H9 (cell line): ENCODE data around the gene VWC2L. TPM values are rescaled to one million over a fixed set of nuclear protein-coding genes. Genes with fewer than 3 reads are reported as not detected.

Source experiments
- DNase-seq: peaks from one replicate; pipeline ENCODE4 v3.0.0-alpha.2; 2017
- H2AFZ ChIP-seq: one replicate; pipeline ENCODE4 v1.6.1; 2013; ENCODE audit warnings: mild to moderate bottlenecking, low read length, control low read depth, moderate library complexity
- H2AK5ac ChIP-seq: 2 replicates; pipeline ENCODE4 v1.6.1; 2013; ENCODE audit warnings: low read length, control low read depth, mixed read lengths; ENCODE audit not compliant: insufficient read length
- H2BK120ac ChIP-seq: one replicate; pipeline ENCODE4 v1.6.1; 2013; ENCODE audit warnings: low read depth, mild to moderate bottlenecking, low read length, control low read depth, inconsistent platforms; ENCODE audit not compliant: poor library complexity, severe bottlenecking
- H2BK12ac ChIP-seq: 2 replicates; pipeline ENCODE4 v1.6.1; 2013; ENCODE audit warnings: low read length, control low read depth, mixed read lengths, low read depth; ENCODE audit not compliant: insufficient read length
- H2BK15ac ChIP-seq: 2 replicates; pipeline ENCODE4 v1.6.1; 2013; ENCODE audit warnings: low read depth, low read length, control low read depth
- H2BK20ac ChIP-seq: one replicate; pipeline ENCODE4 v1.6.1; 2013; ENCODE audit warnings: low read depth, mild to moderate bottlenecking, low read length, control low read depth, inconsistent platforms; ENCODE audit not compliant: poor library complexity, severe bottlenecking
- H2BK5ac ChIP-seq: 2 replicates; pipeline ENCODE4 v1.6.1; 2013; ENCODE audit warnings: low read length, control low read depth, mixed read lengths; ENCODE audit not compliant: insufficient read length
- H3K14ac ChIP-seq: 2 replicates; pipeline ENCODE4 v1.6.1; 2013; ENCODE audit warnings: low read length, control low read depth; ENCODE audit not compliant: insufficient read depth
- H3K18ac ChIP-seq: 2 replicates; pipeline ENCODE4 v1.6.1; 2013; ENCODE audit warnings: low read depth, mild to moderate bottlenecking, mixed read lengths, low read length, control low read depth; ENCODE audit not compliant: insufficient read length
- H3K23ac ChIP-seq: 2 replicates; pipeline ENCODE4 v1.6.1; 2013; ENCODE audit warnings: low read length, control low read depth, mixed read lengths, low read depth; ENCODE audit not compliant: insufficient read length
- H3K23me2 ChIP-seq: 2 replicates; pipeline ENCODE4 v1.6.1; 2013; ENCODE audit warnings: low read depth, mild to moderate bottlenecking, mixed read lengths, low read length, control low read depth; ENCODE audit not compliant: insufficient read length, poor library complexity, severe bottlenecking
- H3K27ac ChIP-seq: 2 replicates; pipeline ENCODE4 v1.5.1; 2013; ENCODE audit warnings: low read length, control low read depth, mixed read lengths, low read depth; ENCODE audit not compliant: insufficient read length
- H3K27me3 ChIP-seq: 2 replicates; pipeline ENCODE4 v1.6.1; 2013; ENCODE audit warnings: low read length, control low read depth, inconsistent platforms; ENCODE audit not compliant: insufficient read depth
- H3K4ac ChIP-seq: 2 replicates; pipeline ENCODE4 v1.6.1; 2013; ENCODE audit warnings: low read depth, mild to moderate bottlenecking, control low read depth, inconsistent platforms, low read length, moderate library complexity
- H3K4me1 ChIP-seq: 2 replicates; pipeline ENCODE4 v1.6.1; 2013; ENCODE audit warnings: low read length, control low read depth, inconsistent platforms; ENCODE audit not compliant: insufficient read depth
- H3K4me2 ChIP-seq: 2 replicates; pipeline ENCODE4 v1.6.1; 2013; ENCODE audit warnings: low read length, control low read depth, mixed read lengths; ENCODE audit not compliant: insufficient read length, insufficient read depth
- H3K56ac ChIP-seq: 2 replicates; pipeline ENCODE4 v1.6.1; 2013; ENCODE audit warnings: low read depth, mild to moderate bottlenecking, mixed read lengths, low read length, control low read depth; ENCODE audit not compliant: insufficient read length
- H3K79me1 ChIP-seq: 2 replicates; pipeline ENCODE4 v1.6.1; 2013; ENCODE audit warnings: low read depth, mild to moderate bottlenecking, moderate library complexity, low read length, control low read depth, inconsistent platforms; ENCODE audit not compliant: insufficient read depth, poor library complexity, severe bottlenecking
- H3K79me2 ChIP-seq: 2 replicates; pipeline ENCODE4 v1.6.1; 2013; ENCODE audit warnings: low read length, control low read depth, inconsistent platforms; ENCODE audit not compliant: insufficient read depth
- H3K9ac ChIP-seq: 2 replicates; pipeline ENCODE4 v1.6.1; 2013; ENCODE audit warnings: low read length, control low read depth, mixed read lengths; ENCODE audit not compliant: insufficient read length; ENCODE audit errors: extremely low read depth
- H3K9me3 ChIP-seq: one replicate; pipeline ENCODE4 v1.6.1; 2013; ENCODE audit warnings: low read depth, low read length, inconsistent platforms; ENCODE audit not compliant: control insufficient read depth
- H3T11ph ChIP-seq: one replicate; pipeline ENCODE4 v1.6.1; 2013; ENCODE audit warnings: mild to moderate bottlenecking, low read length, control low read depth, inconsistent platforms
- H4K20me1 ChIP-seq: one replicate; pipeline ENCODE4 v1.6.1; 2013; ENCODE audit not compliant: control insufficient read depth, insufficient read length, insufficient read depth
- H4K5ac ChIP-seq: 2 replicates; pipeline ENCODE4 v1.6.1; 2013; ENCODE audit warnings: low read depth, mild to moderate bottlenecking, mixed read lengths, low read length, control low read depth; ENCODE audit not compliant: insufficient read length
- H4K8ac ChIP-seq: replicated peaks from 2 replicates; pipeline ENCODE4 v1.6.1; 2013; ENCODE audit warnings: low read length, control low read depth, mixed read lengths, low read depth; ENCODE audit not compliant: insufficient read length
- H4K91ac ChIP-seq: 2 replicates; pipeline ENCODE4 v1.6.1; 2013; ENCODE audit warnings: low read depth, mild to moderate bottlenecking, moderate library complexity, mixed read lengths, low read length, control low read depth; ENCODE audit not compliant: insufficient read length
- H3K27ac Mint-ChIP-seq, 3 experiments: 2 replicates in 2 of 3; 3 replicates in 1 of 3; pipeline ENCODE4 v1.8.0; 2020 to 2021; ENCODE audit warnings: mixed read lengths in 3 of 3, mild to moderate bottlenecking in 1 of 3, moderate library complexity in 1 of 3
- H3K27me3 Mint-ChIP-seq: 2 replicates; pipeline ENCODE4 v1.8.0; 2021; ENCODE audit warnings: low read depth, mild to moderate bottlenecking, moderate library complexity, mixed read lengths
- H3K36me3 Mint-ChIP-seq, 3 experiments: 2 replicates in 2 of 3; 3 replicates in 1 of 3; pipeline ENCODE4 v1.8.0; 2020 to 2021; ENCODE audit warnings: low read depth in 3 of 3, mixed read lengths in 3 of 3; ENCODE audit not compliant: insufficient read depth in 1 of 3
- H3K4me1 Mint-ChIP-seq, 2 experiments: 2 replicates each; pipeline ENCODE4 v1.8.0; 2020; ENCODE audit warnings: mixed read lengths in 2 of 2
- H3K4me3 Mint-ChIP-seq, 2 experiments: 2 replicates in 1 of 2; 3 replicates in 1 of 2; pipeline ENCODE4 v1.8.0; 2020 to 2021; ENCODE audit warnings: mild to moderate bottlenecking in 2 of 2, mixed read lengths in 2 of 2, moderate library complexity in 1 of 2
- H3K9me3 Mint-ChIP-seq, 2 experiments: 2 replicates in 1 of 2; 3 replicates in 1 of 2; pipeline ENCODE4 v1.8.0; 2020; ENCODE audit warnings: mild to moderate bottlenecking in 2 of 2, mixed read lengths in 2 of 2, moderate library complexity in 1 of 2
- CTCF ChIP-seq: fragments of 200-600 bp; sonication (generic); conservative IDR thresholded peaks from 3 replicates; pipeline ENCODE4 v1.8.0; 2021; ENCODE audit warnings: antibody characterized with exemption, mild to moderate bottlenecking
- WGBS: extraction: QIAGEN DNeasy Blood & Tissue Kit; methylation state at CpG from one replicate; pipeline ENCODE4 v1.1.7; 2013; ENCODE audit warnings: missing lambda C conversion rate, low lambda C conversion rate, mixed read lengths; ENCODE audit not compliant: insufficient read length; ENCODE audit errors: extremely low coverage; 5-methylcytosine and 5-hydroxymethylcytosine counted together
- total RNA-seq: library from RNA; stranded (reverse); gene quantifications from 2 replicates; pipeline ENCODE4 v1.2.1, GENCODE V29; 2021

Gene VWC2L
- total RNA-seq, 1 experiment from 2014 or later, result not detected

- no peak overlapping the region for H3T11ph ChIP-seq
- no peak overlapping the region for H3K4ac ChIP-seq
- no peak overlapping the region for H4K8ac ChIP-seq
- H4K20me1 ChIP-seq, result no peaks in the 10 kb centered on the region
- H3K18ac ChIP-seq, result no peak overlapping the region
- Mint-ChIP-seq H3K4me1 (no peaks in the 10 kb centered on the region), H3K4me3 (no peak overlapping the region), H3K27me3 (no peaks in the 10 kb centered on the region), H3K36me3 (no peaks in the 10 kb centered on the region), H3K27ac (no peak overlapping the region), H3K9me3 (no peaks in the 10 kb centered on the region)
- H4K5ac ChIP-seq, result no peak overlapping the region
- no peak overlapping the region for H3K23ac ChIP-seq
- no peak overlapping the region for H3K14ac ChIP-seq
- DNase-seq, result no peak
- H3K27ac ChIP-seq, result no peak overlapping the region
- no peak overlapping the region for H2AK5ac ChIP-seq
- H2BK120ac ChIP-seq, result no peak overlapping the region
- H2BK15ac ChIP-seq, result no peak overlapping the region
- H2BK12ac ChIP-seq, result no peak overlapping the region
- H3K23me2 ChIP-seq, result no peaks in the 10 kb centered on the region
- no peak overlapping the region for H4K91ac ChIP-seq
- H3K9ac ChIP-seq, result no peak overlapping the region
- no peaks in the 10 kb centered on the region for H3K79me1 ChIP-seq
- TF ChIP-seq CTCF, result no peak
- H3K9me3 ChIP-seq, result no peaks in the 10 kb centered on the region
- H2BK5ac ChIP-seq, result no peak overlapping the region
- H2AFZ ChIP-seq, result no peak overlapping the region
- no peaks in the 10 kb centered on the region for H3K79me2 ChIP-seq
- H3K4me1 ChIP-seq, result no peaks in the 10 kb centered on the region
- no peak overlapping the region for H2BK20ac ChIP-seq
- no peaks in the 10 kb centered on the region for H3K27me3 ChIP-seq
- no peak overlapping the region for H3K56ac ChIP-seq
- WGBS, result no CpG with 5 or more reads among the region's 7 CpGs
- H3K4me2 ChIP-seq, result no peak overlapping the region
These were observed 34.1 kb upstream of the VWC2L start for GRCh38 chr2:214376618-214377285.
